IPS DF 6.9 (cell line): Measurements from ENCODE around the gene FNDC3B.
"Not testable (repeated sequence)": the region's sequence is repeated elsewhere in the genome, so short reads cannot be mapped to it uniquely, and the experiment has no call there.

ENCODE experiments used
- DNase-seq: peaks from one replicate; pipeline ENCODE4 v3.0.0-alpha.2; 2013; ENCODE audit warnings: low read depth, low spot score
- H3K27ac ChIP-seq: one replicate; pipeline ENCODE4 v1.5.1; 2013; ENCODE audit warnings: low read length, control low read depth
- H3K27me3 ChIP-seq: 2 replicates; pipeline ENCODE4 v1.6.1; 2013; ENCODE audit warnings: mild to moderate bottlenecking, low read length; ENCODE audit not compliant: control insufficient read depth, insufficient read depth
- H3K36me3 ChIP-seq: 2 replicates; pipeline ENCODE4 v1.6.1; 2013; ENCODE audit warnings: low read length; ENCODE audit not compliant: control insufficient read depth, insufficient read depth
- H3K4me1 ChIP-seq: 2 replicates; pipeline ENCODE4 v1.6.1; 2013; ENCODE audit warnings: low read length; ENCODE audit not compliant: control insufficient read depth, insufficient read depth
- H3K4me3 ChIP-seq: 2 replicates; pipeline ENCODE4 v1.5.1; 2013; ENCODE audit warnings: mild to moderate bottlenecking, low read length
- H3K9me3 ChIP-seq: 2 replicates; pipeline ENCODE4 v1.6.1; 2013; ENCODE audit warnings: low read length, inconsistent platforms; ENCODE audit not compliant: control insufficient read depth, insufficient read depth
- WGBS: extraction: QIAGEN DNeasy Blood & Tissue Kit; methylation state at CpG from one replicate; pipeline ENCODE4 v1.1.7; 2013; ENCODE audit warnings: mixed read lengths, missing lambda C conversion rate; ENCODE audit not compliant: insufficient read length, insufficient coverage; 5-methylcytosine and 5-hydroxymethylcytosine counted together

Gene FNDC3B

GRCh38 chr3:172093581-172094443, 54.4 kb downstream of the FNDC3B start:
- not testable (repeated sequence) for H3K4me3 ChIP-seq, H3K27me3 ChIP-seq, DNase-seq, H3K36me3 ChIP-seq, H3K9me3 ChIP-seq, H3K27ac ChIP-seq, H3K4me1 ChIP-seq
- WGBS: no CpG with 5 or more reads among the region's 13 CpGs

- Histone ChIP-seq H3K4me1 (peaks cover 2% of the 10 kb centered on the region; the same call in 1 of the 2 replicates), H3K9me3 (no peaks in the 10 kb centered on the region), H3K36me3 (no peaks in the 10 kb centered on the region), H3K27me3 (no peaks in the 10 kb centered on the region), H3K4me3 (no peak overlapping the region), H3K27ac (no peak overlapping the region)
- no peak for DNase-seq
- WGBS: no CpG with 5 or more reads among the region's 7 CpGs
Measured at GRCh38 chr3:172094621-172095557, 55.5 kb downstream of the FNDC3B start.

GRCh38 chr3:172096881-172097420, 57.6 kb downstream of the FNDC3B start:
- Histone ChIP-seq H3K4me3 (no peak overlapping the region), H3K9me3 (no peaks in the 10 kb centered on the region), H3K27me3 (no peaks in the 10 kb centered on the region), H3K4me1 (peaks cover 2% of the 10 kb centered on the region; the same call in 1 of the 2 replicates), H3K27ac (no peak overlapping the region), H3K36me3 (no peaks in the 10 kb centered on the region)
- DNase-seq: no peak
- no CpG with 5 or more reads among the region's 3 CpGs for WGBS

GRCh38 chr3:172097585-172097984, 58.2 kb downstream of the FNDC3B start:
- H3K4me1 ChIP-seq: peaks cover 2% of the 10 kb centered on the region; the same call in 1 of the 2 replicates
- no peak overlapping the region for H3K4me3 ChIP-seq
- WGBS: no CpG with 5 or more reads among the region's 1 CpG
- no peak for DNase-seq
- no peaks in the 10 kb centered on the region for H3K27me3 ChIP-seq
- no peaks in the 10 kb centered on the region for H3K9me3 ChIP-seq
- no peaks in the 10 kb centered on the region for H3K36me3 ChIP-seq
- H3K27ac ChIP-seq: no peak overlapping the region

- no peak overlapping the region for H3K27ac ChIP-seq
Measured at GRCh38 chr3:172098698-172099494, 59.5 kb downstream of the FNDC3B start.

GRCh38 chr3:172099495-172099808, 60.1 kb downstream of the FNDC3B start:
- H3K27ac ChIP-seq: no peak overlapping the region
- DNase-seq: no peak
- no CpG with 5 or more reads among the region's 1 CpG for WGBS
- H3K27me3 ChIP-seq: no peaks in the 10 kb centered on the region
- H3K4me3 ChIP-seq: no peak overlapping the region
- H3K36me3 ChIP-seq: no peaks in the 10 kb centered on the region
- H3K4me1 ChIP-seq: peaks cover 2% of the 10 kb centered on the region; the same call in 1 of the 2 replicates
- H3K9me3 ChIP-seq: no peaks in the 10 kb centered on the region

More at GRCh38 chr3:172098698-172099494, 59.5 kb downstream of the FNDC3B start:
- DNase-seq: peak; percentile 11
- Histone ChIP-seq H3K36me3 (no peaks in the 10 kb centered on the region), H3K4me1 (peaks cover 2% of the 10 kb centered on the region; the same call in 1 of the 2 replicates), H3K27me3 (no peaks in the 10 kb centered on the region), H3K9me3 (no peaks in the 10 kb centered on the region), H3K4me3 (no peak overlapping the region)
- no CpG with 5 or more reads among the region's 9 CpGs for WGBS

- no peaks in the 10 kb centered on the region for H3K27me3 ChIP-seq
- no peak for DNase-seq
- WGBS: no CpG with 5 or more reads among the region's 2 CpGs
- peaks cover 1% of the 10 kb centered on the region; the same call in 1 of the 2 replicates for H3K4me1 ChIP-seq
- H3K4me3 ChIP-seq: no peak overlapping the region
- no peak overlapping the region for H3K27ac ChIP-seq
- no peaks in the 10 kb centered on the region for H3K36me3 ChIP-seq
- H3K9me3 ChIP-seq: no peaks in the 10 kb centered on the region
Measured at GRCh38 chr3:172100482-172100881, 61.1 kb downstream of the FNDC3B start.

GRCh38 chr3:172101107-172101506, 61.7 kb downstream of the FNDC3B start:
- no peak overlapping the region for H3K27ac ChIP-seq
- peaks cover 1% of the 10 kb centered on the region; the same call in 1 of the 2 replicates for H3K4me1 ChIP-seq

GRCh38 chr3:172102123-172102882, 62.9 kb downstream of the FNDC3B start:
- H3K27ac ChIP-seq: no peak overlapping the region

More at GRCh38 chr3:172101107-172101506, 61.7 kb downstream of the FNDC3B start:
- no peak for DNase-seq
- no peaks in the 10 kb centered on the region for H3K9me3 ChIP-seq
- H3K27me3 ChIP-seq: no peaks in the 10 kb centered on the region
- H3K36me3 ChIP-seq: no peaks in the 10 kb centered on the region
- no peak overlapping the region for H3K4me3 ChIP-seq
- no CpG with 5 or more reads among the region's 3 CpGs for WGBS

More at GRCh38 chr3:172102123-172102882, 62.9 kb downstream of the FNDC3B start:
- DNase-seq: no peak
- peaks cover 2% of the 10 kb centered on the region; the same call in 1 of the 2 replicates for H3K4me1 ChIP-seq
- WGBS: no CpG with 5 or more reads among the region's 5 CpGs
- no peaks in the 10 kb centered on the region for H3K9me3 ChIP-seq
- H3K36me3 ChIP-seq: no peaks in the 10 kb centered on the region
- no peak overlapping the region for H3K4me3 ChIP-seq
- H3K27me3 ChIP-seq: no peaks in the 10 kb centered on the region
